ENCODE data around the gene DNAJC12. TPM values are rescaled to one million over a fixed set of nuclear protein-coding genes. Genes with fewer than 3 reads are reported as not detected.

Gene DNAJC12
- total RNA-seq, 2 experiments from 2014 or later: 12.8 to 19.4 TPM

DNA sequence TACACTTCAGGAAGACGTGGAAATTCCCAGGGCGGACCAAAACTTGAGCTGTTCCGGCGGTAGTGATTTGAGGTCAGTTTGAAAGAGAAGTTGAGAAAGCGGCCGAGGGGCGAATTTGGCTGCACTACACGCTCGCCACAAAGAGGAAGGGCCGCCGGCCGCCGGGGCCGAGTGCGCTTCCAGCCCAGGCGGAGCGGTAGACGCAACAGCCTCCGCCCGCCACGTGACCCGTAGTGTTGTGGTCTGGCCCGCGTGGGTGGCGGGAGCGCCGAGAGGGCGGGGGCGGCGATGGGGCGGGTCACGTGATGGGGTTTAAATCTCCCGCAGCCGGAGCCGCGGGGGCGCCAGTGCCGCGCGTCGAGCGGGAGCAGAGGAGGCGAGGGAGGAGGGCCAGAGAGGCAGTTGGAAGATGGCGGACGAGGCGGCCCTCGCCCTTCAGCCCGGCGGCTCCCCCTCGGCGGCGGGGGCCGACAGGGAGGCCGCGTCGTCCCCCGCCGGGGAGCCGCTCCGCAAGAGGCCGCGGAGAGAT, 46.4 kb upstream of the DNAJC12 start, which contains the start of gene SIRT1:
Gene SIRT1 (plus strand): TSS at position 344 of the 529 bp plus-strand sequence. CDS start 66 bp downstream, at position 410.
- intact Hi-C loops (cut with micrococcal nuclease; ENCODE audit: unreplicated experiment): loop anchor here (1.0 to 10.0 kb wide), 5 partner anchors 30 to 448 kb away; partner anchors contain the start of genes HERC4, HNRNPH3 and PBLD
- H3K4me1 ChIP-seq (ENCODE audit: insufficient read depth, low read length, poor library complexity, severe bottlenecking): peaks cover 17% of the 10 kb centered on the region
- peaks cover 27% of the 10 kb centered on the region for H3K36me3 ChIP-seq (ENCODE audit: insufficient read depth, low read length)
- H3K4me3 ChIP-seq (ENCODE audit: low read depth, low read length, poor library complexity, severe bottlenecking): peak within 1 kb of the TSS; percentile 78
- peak within 1 kb of the TSS; percentile 96 for H2AFZ ChIP-seq (ENCODE audit: low read length)
- peaks cover 14% of the 10 kb centered on the region; the same call in 1 of the 2 replicates for H4K20me1 ChIP-seq (ENCODE audit: insufficient read depth, low read length)
- H3K4me2 ChIP-seq (ENCODE audit: low read length): peak within 1 kb of the TSS; percentile 89
- no TSS peak for BruUV-seq (replicated peaks)
- H3K27ac ChIP-seq (ENCODE audit: low read depth, low read length, poor library complexity, severe bottlenecking): peak within 1 kb of the TSS; percentile 75
- H3K9me2 ChIP-seq (ENCODE audit: insufficient read depth, low read length): no peaks in the 10 kb centered on the region
- ChIA-PET CTCF (ENCODE audit: unreplicated experiment) (interaction anchor here (0.5 to 1.2 kb wide), 3 partner anchors 23 to 1057 kb away, joined by 3 read pairs; no protein-coding TSS in a partner anchor), POLR2A (interaction anchor here (0.6 to 2.0 kb wide), 15 partner anchors 17 to 448 kb away, joined by 3 to 7 read pairs (median 3); partner anchors contain the start of genes HNRNPH3 and PBLD)
- peaks cover 43% of the 10 kb centered on the region for H3K79me2 ChIP-seq (ENCODE audit: insufficient read depth, low read depth, low read length)
- TF ChIP-seq EZH2phosphoT487 (IDR thresholded peaks at IDR 0.05; ENCODE audit: borderline replicate concordance, low read depth, low read length): no peak
- TF ChIP-seq, protein P1, sequence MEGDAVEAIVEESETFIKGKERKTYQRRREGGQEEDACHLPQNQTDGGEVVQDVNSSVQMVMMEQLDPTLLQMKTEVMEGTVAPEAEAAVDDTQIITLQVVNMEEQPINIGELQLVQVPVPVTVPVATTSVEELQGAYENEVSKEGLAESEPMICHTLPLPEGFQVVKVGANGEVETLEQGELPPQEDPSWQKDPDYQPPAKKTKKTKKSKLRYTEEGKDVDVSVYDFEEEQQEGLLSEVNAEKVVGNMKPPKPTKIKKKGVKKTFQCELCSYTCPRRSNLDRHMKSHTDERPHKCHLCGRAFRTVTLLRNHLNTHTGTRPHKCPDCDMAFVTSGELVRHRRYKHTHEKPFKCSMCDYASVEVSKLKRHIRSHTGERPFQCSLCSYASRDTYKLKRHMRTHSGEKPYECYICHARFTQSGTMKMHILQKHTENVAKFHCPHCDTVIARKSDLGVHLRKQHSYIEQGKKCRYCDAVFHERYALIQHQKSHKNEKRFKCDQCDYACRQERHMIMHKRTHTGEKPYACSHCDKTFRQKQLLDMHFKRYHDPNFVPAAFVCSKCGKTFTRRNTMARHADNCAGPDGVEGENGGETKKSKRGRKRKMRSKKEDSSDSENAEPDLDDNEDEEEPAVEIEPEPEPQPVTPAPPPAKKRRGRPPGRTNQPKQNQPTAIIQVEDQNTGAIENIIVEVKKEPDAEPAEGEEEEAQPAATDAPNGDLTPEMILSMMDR (conservative IDR thresholded peaks at IDR 0.05; ENCODE audit: low read length): peak; percentile 18; the same call in 1 of the 2 replicates
- no peaks in the 10 kb centered on the region for H3K9me3 ChIP-seq (ENCODE audit: low read length)
- DNase-seq (ENCODE audit: low spot score): peak; percentile 96

DNA sequence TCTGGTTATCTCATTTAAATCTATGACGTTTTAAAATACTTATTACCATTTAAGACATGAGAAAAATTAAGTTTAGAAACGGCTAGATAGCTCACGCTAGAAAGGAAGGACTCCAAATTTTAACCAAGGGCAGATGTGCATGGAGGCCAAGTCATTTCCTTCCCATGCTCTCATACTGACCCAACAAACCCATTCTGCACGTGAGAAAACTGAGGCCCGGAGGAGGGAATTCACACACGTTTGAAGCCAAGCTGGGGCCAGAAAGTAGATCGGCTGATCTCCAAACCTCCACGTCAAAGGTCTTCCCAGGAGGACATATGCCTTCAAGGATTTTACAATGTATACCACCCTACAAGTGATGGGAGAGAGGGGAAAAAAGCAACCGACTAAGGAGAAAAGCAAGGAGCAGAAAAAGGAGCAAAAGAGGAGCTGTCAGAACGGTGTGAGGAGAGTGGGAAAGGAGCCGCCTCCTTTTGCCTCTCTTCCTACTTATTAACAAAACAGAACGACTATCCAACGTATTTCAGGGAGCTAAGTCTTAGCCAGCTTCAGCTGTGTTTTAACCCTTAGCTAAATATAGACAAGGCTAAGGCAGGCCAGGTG, 45.8 kb upstream of the DNAJC12 start:
- Histone ChIP-seq H3K79me2 (ENCODE audit: insufficient read depth, low read depth, low read length) (peaks cover 38% of the 10 kb centered on the region), H3K4me2 (ENCODE audit: low read length) (peak overlapping the region; percentile 89), H3K9me3 (ENCODE audit: low read length) (no peaks in the 10 kb centered on the region), H3K9me2 (ENCODE audit: insufficient read depth, low read length) (no peaks in the 10 kb centered on the region), H2AFZ (ENCODE audit: low read length) (peak overlapping the region; percentile 96), H3K4me1 (ENCODE audit: insufficient read depth, low read length, poor library complexity, severe bottlenecking) (peaks cover 17% of the 10 kb centered on the region), H3K4me3 (ENCODE audit: low read depth, low read length, poor library complexity, severe bottlenecking) (peak overlapping the region; percentile 78), H4K20me1 (ENCODE audit: insufficient read depth, low read length) (peaks cover 13% of the 10 kb centered on the region; the same call in 1 of the 2 replicates), H3K36me3 (ENCODE audit: insufficient read depth, low read length) (peaks cover 21% of the 10 kb centered on the region), H3K27ac (ENCODE audit: low read depth, low read length, poor library complexity, severe bottlenecking) (peak overlapping the region; percentile 75)
- BruUV-seq (replicated peaks): TSS peak; percentile 93
- ChIA-PET CTCF (ENCODE audit: unreplicated experiment) (interaction anchor here (0.5 to 1.2 kb wide), 3 partner anchors 23 to 1057 kb away, joined by 3 read pairs; no protein-coding TSS in a partner anchor), POLR2A (interaction anchor here (0.6 to 2.0 kb wide), 16 partner anchors 11 to 449 kb away, joined by 3 to 7 read pairs (median 3); partner anchors contain the start of genes HNRNPH3 and PBLD)
- no peak for DNase-seq (ENCODE audit: low spot score)
- intact Hi-C loops (cut with micrococcal nuclease; ENCODE audit: unreplicated experiment): loop anchor here (1.0 to 10.0 kb wide), 5 partner anchors 29 to 448 kb away; partner anchors contain the start of genes HERC4, HNRNPH3 and PBLD
- TF ChIP-seq, protein P1 (conservative IDR thresholded peaks at IDR 0.05; ENCODE audit: low read length): no peak
- TF ChIP-seq EZH2phosphoT487 (IDR thresholded peaks at IDR 0.05; ENCODE audit: borderline replicate concordance, low read depth, low read length): no peak

All from OCI-LY7 (cell line).